ENCODE results near the gene SPINDOC. TPM values are rescaled to one million over a fixed set of nuclear protein-coding genes. Genes with fewer than 3 reads are reported as not detected.

SPINDOC gene, protein sequence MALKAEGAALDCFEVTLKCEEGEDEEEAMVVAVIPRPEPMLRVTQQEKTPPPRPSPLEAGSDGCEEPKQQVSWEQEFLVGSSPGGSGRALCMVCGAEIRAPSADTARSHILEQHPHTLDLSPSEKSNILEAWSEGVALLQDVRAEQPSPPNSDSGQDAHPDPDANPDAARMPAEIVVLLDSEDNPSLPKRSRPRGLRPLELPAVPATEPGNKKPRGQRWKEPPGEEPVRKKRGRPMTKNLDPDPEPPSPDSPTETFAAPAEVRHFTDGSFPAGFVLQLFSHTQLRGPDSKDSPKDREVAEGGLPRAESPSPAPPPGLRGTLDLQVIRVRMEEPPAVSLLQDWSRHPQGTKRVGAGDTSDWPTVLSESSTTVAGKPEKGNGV
- 18.1 and 19.2 TPM in 2 replicates for total RNA-seq

DNA sequence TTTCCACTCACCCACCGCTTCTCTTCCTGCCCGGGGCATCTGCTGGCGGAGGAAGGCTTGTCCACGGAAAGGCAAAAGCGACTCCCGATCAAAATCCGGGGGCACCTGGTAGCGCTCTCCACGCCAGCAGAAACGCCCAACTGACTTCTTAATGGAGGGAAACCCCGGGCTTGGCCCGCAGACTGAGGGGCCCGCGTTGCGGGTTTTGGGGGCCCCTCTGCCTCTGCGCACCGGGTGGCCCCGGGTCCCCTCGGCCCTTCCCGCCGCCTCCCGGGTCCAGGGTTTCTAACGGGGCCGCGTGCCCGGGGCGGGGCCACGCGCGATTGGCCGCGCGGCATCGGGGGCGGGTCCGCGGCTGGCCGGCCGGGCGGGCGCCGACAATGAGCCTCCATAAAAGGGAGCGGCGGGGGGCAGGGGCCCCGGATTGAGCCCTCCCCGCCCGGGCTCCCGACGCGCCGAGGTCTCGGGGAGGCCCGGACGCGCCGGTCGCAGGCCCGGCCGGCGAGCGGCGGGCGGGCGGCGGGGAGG lies at the start of gene SPINDOC:
TSS of gene SPINDOC (plus strand) at position 422 of the 528 bp plus-strand sequence. CDS start 231 bp downstream, outside the sequence.

GRCh38 chr11:63768237-63769041 lies 44.8 kb upstream of the SPINDOC start, which contains the start of gene ZFTA:
TSS of gene ZFTA (minus strand) at chr11:63768775. CDS start at chr11:63768622, 153 bp downstream.

GRCh38 chr11:63838678-63839507 lies 25.6 kb downstream of the SPINDOC start, which contains the start of gene MARK2:
TSS of gene MARK2 (plus strand) at chr11:63839110. CDS start at chr11:63839507, 397 bp downstream.

Other genes with a start within 250 kb of the SPINDOC start
- gene PLAAT3, start 199.0 kb upstream of the SPINDOC start, total RNA-seq = 0.34 TPM in 1 of 2 replicates, not detected in the other
- 36.1 and 49.7 TPM in 2 replicates for gene ATL3, start 142.1 kb upstream of the SPINDOC start, total RNA-seq
- 46.2 and 58.2 TPM in 2 replicates for gene RTN3, start 132.0 kb upstream of the SPINDOC start, total RNA-seq
- gene ZFTA, start 44.7 kb upstream of the SPINDOC start, total RNA-seq = 4.1 and 4.9 TPM in 2 replicates
- gene MARK2, start 25.7 kb downstream of the SPINDOC start, total RNA-seq = 31.7 and 33.3 TPM in 2 replicates
- gene RCOR2, start 103.7 kb downstream of the SPINDOC start, total RNA-seq = 0.23 and 0.34 TPM in 2 replicates
- gene NAA40, start 125.5 kb downstream of the SPINDOC start, total RNA-seq = 6.9 and 7.3 TPM in 2 replicates
- gene COX8A, start 161.2 kb downstream of the SPINDOC start, total RNA-seq = 536 and 589 TPM in 2 replicates
- 121 and 139 TPM in 2 replicates for gene OTUB1, start 173.0 kb downstream of the SPINDOC start, total RNA-seq
- under 0.01 and 0.04 TPM in 2 replicates for gene FLRT1, start 222.5 kb downstream of the SPINDOC start, total RNA-seq

Measured in hair follicular keratinocyte (primary cell).